ENCODE measurements around the gene MBD5. TPM values are rescaled to one million over a fixed set of nuclear protein-coding genes. Genes with fewer than 3 reads are reported as not detected.

The MBD5 gene
- total and polyA plus RNA-seq, 4 donors = 5.7 to 140 (median 21.2) TPM

DNA sequence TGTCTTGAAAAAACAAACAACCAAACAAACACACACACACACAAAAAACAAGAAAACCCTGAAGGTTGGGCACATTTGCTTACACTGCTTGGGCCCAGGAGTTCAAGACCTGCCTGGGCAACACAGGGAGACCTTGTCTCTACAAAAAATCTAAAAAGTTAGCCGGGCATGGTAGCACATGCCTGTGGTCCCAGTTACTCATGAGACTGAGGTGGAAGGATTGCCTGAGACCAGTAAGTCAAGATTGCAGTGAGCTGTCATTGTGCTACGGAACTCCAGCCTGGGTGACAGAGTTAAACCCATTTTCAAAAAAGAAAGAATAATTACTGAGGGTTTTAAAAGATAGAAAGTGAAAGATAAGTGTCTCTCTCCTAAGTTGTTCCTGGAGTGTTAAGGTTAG lies 103.4 kb downstream of the MBD5 start:
- H3K27ac ChIP-seq (ENCODE audit: low read depth in 1 of 2, low read length in 1 of 2) = no peak overlapping the region
- H3K4me3 ChIP-seq = no peak overlapping the region
- H3K9ac ChIP-seq (ENCODE audit: insufficient read depth in 1 of 2, low read length in 2 of 2) = no peak overlapping the region
- DNase-seq (no peak), ATAC-seq (ENCODE audit: insufficient read depth, low FRiP score) (no peak)
- WGBS, 2 donors = 97 to 100% methylated on average over 2 of the region's 2 CpGs
- no peaks in the 10 kb centered on the region for H3K27me3 ChIP-seq (ENCODE audit: control insufficient read depth in 3 of 3, insufficient read depth in 3 of 3, low read length in 2 of 3)
- peaks cover 0 to 3% (median 0%) of the 10 kb centered on the region in 4 donors for H3K9me3 ChIP-seq (ENCODE audit: control insufficient read depth in 4 of 4, insufficient read depth in 3 of 4, low read length in 3 of 4)
- no peak for TF ChIP-seq CTCF (IDR thresholded peaks at IDR 0.05; ENCODE audit: control extremely low read depth, extremely low read depth)
- no peaks in the 10 kb centered on the region for H3K4me1 ChIP-seq (ENCODE audit: control insufficient read depth in 5 of 5, insufficient read depth in 5 of 5, low read length in 5 of 5)
- peaks cover 0 to 4% (median 1%) of the 10 kb centered on the region in 4 donors for H3K36me3 ChIP-seq (ENCODE audit: control insufficient read depth in 4 of 4, insufficient read depth in 4 of 4, low read length in 4 of 4)

DNA sequence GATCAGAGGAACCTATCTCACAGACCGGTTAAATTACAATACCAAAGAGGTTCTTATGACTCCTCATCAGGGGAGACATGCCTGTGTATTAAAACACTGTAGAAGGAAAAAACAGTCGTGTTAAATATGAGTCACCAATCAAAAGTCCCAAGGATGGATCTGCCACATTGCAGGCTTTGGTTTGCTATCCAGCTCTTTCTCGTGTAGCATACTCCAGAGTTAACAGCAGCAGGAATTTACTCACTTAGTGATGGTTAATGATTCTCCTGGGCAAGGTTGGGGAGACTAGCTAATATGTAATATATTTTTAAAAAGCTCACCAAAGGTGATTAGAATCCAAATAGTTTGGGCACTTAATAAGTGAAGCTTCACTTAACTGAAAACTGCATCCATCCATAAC lies 109.7 kb downstream of the MBD5 start:
- Histone ChIP-seq H3K4me3 (no peak overlapping the region), H3K36me3 (ENCODE audit: control insufficient read depth in 4 of 4, insufficient read depth in 4 of 4, low read length in 4 of 4) (peaks cover 0 to 4% (median 1%) of the 10 kb centered on the region in 4 donors), H3K9ac (ENCODE audit: insufficient read depth in 1 of 2, low read length in 2 of 2) (no peak overlapping the region), H3K4me1 (ENCODE audit: control insufficient read depth in 5 of 5, insufficient read depth in 5 of 5, low read length in 5 of 5) (peaks cover 0 to 4% (median 0%) of the 10 kb centered on the region in 5 donors), H3K9me3 (ENCODE audit: control insufficient read depth in 4 of 4, insufficient read depth in 3 of 4, low read length in 3 of 4) (no peaks in the 10 kb centered on the region), H3K27me3 (ENCODE audit: control insufficient read depth in 3 of 3, insufficient read depth in 3 of 3, low read length in 2 of 3) (no peaks in the 10 kb centered on the region), H3K27ac (ENCODE audit: low read depth in 1 of 2, low read length in 1 of 2) (no peak overlapping the region)
- DNase-seq = peak in 2 of 3 donors; percentile 21 to 53
- no peak for TF ChIP-seq CTCF (IDR thresholded peaks at IDR 0.05; ENCODE audit: control extremely low read depth, extremely low read depth)
- 61 to 86% methylated on average over 3 of the region's 3 CpGs for WGBS, 2 donors
- no peak for ATAC-seq (ENCODE audit: insufficient read depth, low FRiP score)

DNA sequence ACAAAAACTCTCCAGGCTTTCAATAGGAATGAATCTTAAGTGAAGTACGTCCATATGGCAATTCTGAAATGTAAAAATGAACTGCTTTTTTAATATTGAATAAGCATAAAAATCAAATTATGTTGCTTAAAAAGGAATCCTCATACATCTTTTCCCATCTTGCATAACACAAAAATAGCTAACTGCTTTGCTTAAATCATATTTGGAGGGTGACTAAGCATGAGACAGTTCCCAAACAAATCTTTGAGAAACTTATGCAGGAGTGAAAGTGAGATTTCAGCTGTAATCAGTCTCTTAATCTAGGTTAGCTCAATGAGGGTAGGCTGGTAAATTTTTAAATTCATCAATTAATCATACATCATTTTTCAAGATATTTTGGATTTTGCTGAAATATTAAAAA lies 111.5 kb downstream of the MBD5 start:
- peaks cover 0 to under 1% (median 0%) of the 10 kb centered on the region in 4 donors for H3K36me3 ChIP-seq (ENCODE audit: control insufficient read depth in 4 of 4, insufficient read depth in 4 of 4, low read length in 4 of 4)
- H3K27me3 ChIP-seq (ENCODE audit: control insufficient read depth in 3 of 3, insufficient read depth in 3 of 3, low read length in 2 of 3) = no peaks in the 10 kb centered on the region
- no peak overlapping the region for H3K4me3 ChIP-seq
- H3K4me1 ChIP-seq (ENCODE audit: control insufficient read depth in 5 of 5, insufficient read depth in 5 of 5, low read length in 5 of 5) = peaks cover 0 to 4% (median 0%) of the 10 kb centered on the region in 5 donors
- WGBS, 2 donors = 75 to 90% methylated on average over 1 of the region's 1 CpG
- H3K27ac ChIP-seq (ENCODE audit: low read depth in 1 of 2, low read length in 1 of 2) = no peak overlapping the region
- H3K9ac ChIP-seq (ENCODE audit: insufficient read depth in 1 of 2, low read length in 2 of 2) = no peak overlapping the region
- ATAC-seq (ENCODE audit: insufficient read depth, low FRiP score) (no peak), DNase-seq (no peak)
- no peaks in the 10 kb centered on the region for H3K9me3 ChIP-seq (ENCODE audit: control insufficient read depth in 4 of 4, insufficient read depth in 3 of 4, low read length in 3 of 4)
- TF ChIP-seq CTCF (IDR thresholded peaks at IDR 0.05; ENCODE audit: control extremely low read depth, extremely low read depth) = no peak

- DNase-seq (no peak), ATAC-seq (ENCODE audit: insufficient read depth, low FRiP score) (no peak)
- no peaks in the 10 kb centered on the region for H3K9me3 ChIP-seq (ENCODE audit: control insufficient read depth in 4 of 4, insufficient read depth in 3 of 4, low read length in 3 of 4)
- no peaks in the 10 kb centered on the region for H3K36me3 ChIP-seq (ENCODE audit: control insufficient read depth in 4 of 4, insufficient read depth in 4 of 4, low read length in 4 of 4)
- no peak for TF ChIP-seq CTCF (IDR thresholded peaks at IDR 0.05; ENCODE audit: control extremely low read depth, extremely low read depth)
- no peaks in the 10 kb centered on the region for H3K27me3 ChIP-seq (ENCODE audit: control insufficient read depth in 3 of 3, insufficient read depth in 3 of 3, low read length in 2 of 3)
- no peak overlapping the region for H3K27ac ChIP-seq (ENCODE audit: low read depth in 1 of 2, low read length in 1 of 2)
- H3K4me1 ChIP-seq (ENCODE audit: control insufficient read depth in 5 of 5, insufficient read depth in 5 of 5, low read length in 5 of 5) = peaks cover 0 to 3% (median 0%) of the 10 kb centered on the region in 5 donors
- H3K4me3 ChIP-seq = no peak overlapping the region
- H3K9ac ChIP-seq (ENCODE audit: insufficient read depth in 1 of 2, low read length in 2 of 2) = no peak overlapping the region
- WGBS, 2 donors = 97% methylated on average over 3 of the region's 3 CpGs
Measured at GRCh38 chr2:148135705-148136104, 114.8 kb downstream of the MBD5 start.
